Endometrium (tissue), 2 donors: Measurements from ENCODE around the gene IGFBP7.

ENCODE experiments used
- FAIRE-seq: peaks from 2 replicates; lab custom pipeline; 2012; peaks lifted over from hg19 to GRCh38; lab: Jason Lieb, UNC
- donor health status: control.
- donor health status: control.

The IGFBP7 gene, protein sequence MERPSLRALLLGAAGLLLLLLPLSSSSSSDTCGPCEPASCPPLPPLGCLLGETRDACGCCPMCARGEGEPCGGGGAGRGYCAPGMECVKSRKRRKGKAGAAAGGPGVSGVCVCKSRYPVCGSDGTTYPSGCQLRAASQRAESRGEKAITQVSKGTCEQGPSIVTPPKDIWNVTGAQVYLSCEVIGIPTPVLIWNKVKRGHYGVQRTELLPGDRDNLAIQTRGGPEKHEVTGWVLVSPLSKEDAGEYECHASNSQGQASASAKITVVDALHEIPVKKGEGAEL

DNA sequence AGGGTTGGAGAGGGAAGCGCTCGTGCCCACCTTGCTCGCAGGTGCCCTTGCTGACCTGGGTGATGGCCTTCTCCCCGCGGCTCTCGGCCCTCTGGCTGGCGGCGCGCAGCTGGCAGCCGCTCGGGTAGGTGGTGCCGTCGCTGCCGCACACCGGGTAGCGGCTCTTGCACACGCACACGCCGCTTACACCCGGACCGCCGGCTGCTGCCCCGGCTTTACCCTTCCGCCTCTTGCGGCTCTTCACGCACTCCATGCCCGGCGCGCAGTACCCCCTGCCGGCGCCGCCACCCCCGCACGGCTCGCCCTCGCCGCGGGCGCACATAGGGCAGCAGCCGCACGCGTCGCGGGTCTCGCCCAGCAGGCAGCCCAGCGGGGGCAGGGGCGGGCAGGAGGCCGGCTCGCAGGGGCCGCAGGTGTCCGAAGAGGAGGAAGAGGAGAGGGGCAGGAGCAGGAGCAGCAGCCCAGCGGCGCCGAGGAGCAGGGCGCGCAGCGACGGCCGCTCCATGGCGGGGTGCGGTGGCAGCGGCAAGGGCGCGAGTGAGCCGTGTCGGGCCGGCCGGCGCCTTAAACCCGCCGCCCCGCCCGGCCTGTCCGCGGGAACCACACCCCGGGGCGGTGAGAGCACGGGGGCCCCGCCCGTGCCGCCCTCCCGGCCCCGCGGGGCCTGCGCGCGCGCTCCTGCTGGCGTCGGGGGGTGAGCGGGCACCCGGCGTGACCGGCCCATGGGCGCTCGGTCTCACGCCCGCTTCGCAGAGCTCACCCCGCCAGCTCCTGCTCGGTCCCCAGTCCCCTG lies at the start of gene IGFBP7:
IGFBP7 (minus strand) TSS at position 539 of the 793 bp plus-strand sequence; CDS start at position 505, 34 bp downstream.
- FAIRE-seq, result no peak

DNA sequence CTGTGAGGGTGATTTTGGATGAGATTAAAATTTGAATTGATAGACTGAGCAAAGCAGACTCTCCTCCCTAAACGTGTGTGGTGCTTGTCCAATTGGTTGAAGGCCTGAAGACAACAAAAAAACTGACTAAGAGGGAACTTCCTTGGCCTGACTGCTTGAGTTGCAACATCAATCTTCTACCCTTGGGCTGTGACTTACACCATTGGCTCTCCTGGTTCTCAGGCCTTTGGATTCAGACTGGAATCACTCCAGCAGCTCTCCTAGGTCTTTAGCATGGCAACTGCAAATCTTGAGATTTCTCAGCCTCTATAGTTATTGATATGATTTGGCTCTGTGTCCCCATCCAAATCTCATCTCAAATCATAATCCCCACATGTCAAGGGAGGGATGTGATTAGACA lies 49.7 kb upstream of the IGFBP7 start:
- FAIRE-seq, result no peak

DNA sequence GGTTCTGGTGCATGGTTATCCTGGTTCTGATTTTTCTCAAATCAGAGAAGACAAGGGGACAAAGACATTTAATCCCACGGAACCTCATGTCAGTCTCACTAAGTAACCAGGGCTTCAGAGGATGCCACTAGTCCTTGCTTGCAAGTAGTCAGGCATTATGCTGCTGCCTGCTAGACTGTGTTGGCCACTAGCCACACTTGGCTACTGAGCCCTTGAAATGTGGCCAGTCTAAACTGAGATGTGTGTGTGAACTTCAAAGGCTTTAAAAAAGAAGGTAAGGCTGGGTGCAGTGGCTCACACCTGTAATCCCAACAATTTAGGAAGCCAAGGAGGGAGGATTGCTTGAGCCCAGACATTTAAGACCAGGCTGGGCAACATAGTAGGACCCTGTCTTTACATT lies 48.6 kb upstream of the IGFBP7 start:
- no peak for FAIRE-seq

GRCh38 chr4:57158221-57158620 lies 48.0 kb upstream of the IGFBP7 start:
- FAIRE-seq, result no peak

DNA sequence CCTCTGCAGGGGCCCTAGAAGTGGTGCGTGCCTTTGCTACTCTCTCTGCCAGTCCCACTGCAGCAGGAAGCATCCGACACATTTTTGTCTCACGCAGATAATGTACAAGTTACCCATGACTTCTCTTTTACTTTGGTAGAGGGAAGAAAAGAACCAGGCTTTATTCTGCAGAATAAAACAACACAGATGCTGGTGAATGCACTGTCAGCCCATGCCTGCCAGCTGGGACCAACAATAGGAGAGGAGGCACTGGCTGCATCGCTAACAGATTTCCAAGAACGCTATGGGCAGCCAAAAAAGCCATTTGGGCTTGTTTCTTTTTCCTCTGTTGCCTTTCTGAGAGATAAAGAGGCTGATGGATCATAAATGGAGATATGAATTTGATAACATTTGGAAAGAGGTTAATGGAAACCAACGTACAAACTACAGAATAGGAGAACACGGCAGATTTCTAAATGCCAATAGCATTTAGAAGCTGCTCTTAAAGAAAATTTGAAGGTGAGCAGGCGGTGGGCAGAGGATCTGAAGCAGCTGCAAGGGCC lies 47.5 kb upstream of the IGFBP7 start:
- no peak for FAIRE-seq

- FAIRE-seq, result no peak
Observed at GRCh38 chr4:57156242-57156990, 46.2 kb upstream of the IGFBP7 start.

DNA sequence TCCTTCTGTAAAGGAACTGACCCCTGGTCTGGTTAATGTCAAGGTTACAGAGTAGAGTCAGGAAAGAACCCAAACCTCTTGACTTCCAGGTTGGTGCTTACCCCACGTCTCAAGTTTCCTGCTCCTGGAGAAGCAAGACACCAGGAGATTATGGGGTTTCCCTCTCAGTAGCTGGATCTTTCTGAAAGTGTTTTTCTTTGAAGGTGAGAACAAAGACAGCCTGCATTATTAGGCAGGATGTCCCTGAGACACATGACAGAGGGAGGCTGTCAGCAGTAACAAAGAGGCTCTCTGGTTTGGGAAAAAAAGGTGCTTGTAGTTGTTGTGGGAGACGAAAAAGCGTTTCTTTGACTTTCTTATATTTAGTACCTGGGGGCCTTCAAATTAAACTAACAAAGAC lies 44.7 kb upstream of the IGFBP7 start:
- no peak for FAIRE-seq

DNA sequence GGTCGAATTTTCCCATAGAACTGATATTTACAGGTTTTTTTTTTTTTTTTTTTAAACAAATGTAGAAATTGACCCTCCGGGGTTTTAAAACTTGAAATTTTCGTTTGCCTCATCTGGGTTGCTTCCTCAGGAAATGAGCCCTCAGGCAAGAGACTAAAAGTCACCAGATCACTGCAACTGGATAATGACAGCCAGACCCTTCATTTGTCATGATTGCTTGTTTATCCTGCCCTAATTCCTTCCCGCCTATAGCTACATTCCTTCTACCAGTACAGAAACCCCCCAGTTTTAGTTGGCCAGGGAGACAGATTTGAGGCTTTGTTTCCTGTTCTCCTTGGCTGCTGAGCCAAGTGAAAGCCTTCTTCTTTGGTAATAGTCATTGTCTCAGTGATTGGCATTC lies 44.0 kb upstream of the IGFBP7 start:
- no peak for FAIRE-seq

DNA sequence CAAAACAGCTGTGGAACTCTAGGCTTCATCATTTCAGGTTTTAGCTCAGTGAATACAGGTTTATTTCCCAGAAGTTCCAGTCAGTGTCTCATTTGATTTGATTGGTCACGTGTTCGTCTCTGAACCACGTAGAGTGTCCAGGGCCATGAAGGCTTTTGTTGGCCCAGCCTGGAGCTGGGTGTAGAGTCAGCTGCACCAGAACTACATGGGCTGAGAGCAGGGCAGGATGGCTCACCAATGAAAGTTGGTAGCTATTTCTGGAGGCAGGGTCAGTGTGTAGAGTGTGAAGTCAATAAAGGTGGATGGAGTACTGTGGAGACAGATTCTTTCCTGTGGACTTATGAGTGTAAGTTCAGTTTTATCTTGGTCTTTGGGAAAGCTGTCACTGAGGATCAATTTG lies 43.0 kb upstream of the IGFBP7 start:
- no peak for FAIRE-seq

DNA sequence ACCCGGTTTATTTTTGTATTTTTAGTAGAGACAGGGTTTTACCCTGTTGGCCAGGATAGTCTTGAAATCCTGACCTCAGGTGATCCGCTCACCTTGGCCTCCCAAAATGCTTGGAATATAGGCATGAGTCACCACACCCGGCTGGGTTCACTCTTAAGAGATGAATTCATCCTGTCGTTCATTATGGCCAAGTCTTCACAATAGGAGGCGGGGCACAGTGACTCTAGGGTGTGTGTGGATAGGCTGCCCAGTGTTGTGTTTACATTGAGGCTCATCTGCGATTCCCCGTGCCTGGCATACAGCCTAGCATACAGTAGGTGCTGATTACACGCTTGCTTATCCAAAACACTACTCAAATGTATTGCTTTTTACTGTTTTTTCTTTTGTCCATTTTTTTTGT lies 41.3 kb upstream of the IGFBP7 start:
- FAIRE-seq, result no peak

DNA sequence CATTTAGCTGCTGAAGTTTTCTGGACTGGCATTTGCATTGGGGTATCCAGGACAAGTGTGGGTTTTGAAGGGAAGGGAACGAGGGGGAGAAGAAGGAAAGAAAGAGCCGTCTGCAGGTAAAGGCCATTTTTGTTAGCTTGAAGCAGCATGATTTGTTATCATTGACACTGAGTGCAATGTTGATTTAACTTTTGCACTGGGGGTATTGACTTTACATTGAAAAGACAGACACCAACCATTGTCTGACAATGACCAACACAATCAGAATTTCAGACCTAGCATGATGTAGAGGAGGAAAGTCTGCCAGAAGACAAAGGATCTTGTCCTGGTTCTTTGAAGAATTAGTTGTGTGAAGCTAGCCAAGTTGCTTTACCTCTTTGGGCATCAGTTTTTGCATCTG lies 39.6 kb upstream of the IGFBP7 start:
- no peak for FAIRE-seq

DNA sequence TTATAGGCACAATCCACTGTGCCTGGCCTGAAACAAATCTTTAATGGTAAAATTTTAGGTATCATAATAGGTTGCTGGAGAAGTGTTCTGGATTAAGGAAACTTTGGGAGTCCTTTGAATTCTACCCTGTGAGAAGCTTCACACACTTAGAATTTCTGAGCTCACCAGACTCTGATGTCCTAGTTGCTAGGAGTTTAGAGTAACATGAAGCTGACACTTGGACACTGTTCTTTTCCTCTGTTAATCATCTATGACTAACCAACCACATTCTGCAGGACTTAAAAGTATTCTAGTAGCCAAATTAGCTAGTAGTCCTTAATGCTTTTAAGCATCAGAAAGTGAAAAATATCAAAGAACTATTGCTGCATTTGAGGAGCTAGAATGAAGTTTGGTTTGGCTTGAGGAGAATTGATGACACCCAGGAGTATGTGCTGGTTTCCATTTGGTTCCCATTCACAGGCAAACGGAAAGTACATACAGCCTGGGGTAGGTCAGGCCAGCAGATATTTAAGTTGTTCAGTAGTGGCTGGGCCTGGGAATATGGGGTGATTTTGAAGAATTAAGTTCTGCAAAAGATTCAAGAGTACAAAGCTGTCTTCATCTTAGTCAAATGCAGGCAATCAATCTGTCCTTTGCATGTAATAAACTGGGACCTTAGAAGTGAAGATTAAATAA lies 38.8 kb upstream of the IGFBP7 start:
- no peak for FAIRE-seq

DNA sequence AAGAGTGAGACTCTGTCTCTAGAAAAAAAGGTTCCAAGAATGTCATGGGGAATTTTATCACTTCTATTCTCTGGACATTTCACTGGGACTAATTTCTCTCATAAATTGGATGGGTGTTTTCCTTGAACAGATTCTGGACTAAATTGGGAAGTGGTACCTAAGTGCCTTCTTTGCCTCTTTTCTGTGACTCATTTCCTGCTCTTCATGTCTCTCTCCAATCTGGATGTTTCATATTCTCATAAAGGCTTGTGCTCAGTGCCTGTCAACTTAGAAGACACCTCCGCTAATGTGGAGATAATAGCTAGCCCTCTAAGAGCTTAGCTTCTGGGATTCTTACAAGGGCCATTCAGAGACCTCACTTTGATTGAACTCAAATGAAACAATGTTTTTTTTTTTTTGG lies 38.0 kb upstream of the IGFBP7 start:
- FAIRE-seq, result no peak

GRCh38 chr4:57147335-57148060 lies 37.3 kb upstream of the IGFBP7 start:
- FAIRE-seq, result no peak

- FAIRE-seq, result no peak
Observed at GRCh38 chr4:57146444-57146843, 36.3 kb upstream of the IGFBP7 start.

- FAIRE-seq, result no peak
Observed at GRCh38 chr4:57144466-57144865, 34.3 kb upstream of the IGFBP7 start.

GRCh38 chr4:57139783-57140182 lies 29.6 kb upstream of the IGFBP7 start:
- no peak for FAIRE-seq

GRCh38 chr4:57137261-57137660 lies 27.1 kb upstream of the IGFBP7 start:
- FAIRE-seq, result no peak

GRCh38 chr4:57136281-57136680 lies 26.1 kb upstream of the IGFBP7 start:
- no peak for FAIRE-seq

GRCh38 chr4:57132743-57133137 lies 22.6 kb upstream of the IGFBP7 start:
- FAIRE-seq, result no peak
